WTC11 (cell line): ENCODE results near the gene MMAB. TPM values are rescaled to one million over a fixed set of nuclear protein-coding genes. Genes with fewer than 3 reads are reported as not detected.
A peak's percentile ranks its signal among the peaks of the same experiment; 100 is the strongest.

Source experiments
- ATAC-seq: fragments of 200-7000 bp; cut with Tn5 transposase; 2 replicates; pipeline ENCODE4 v1.10.0; 2021; ENCODE audit warnings: mild to moderate bottlenecking, moderate library complexity
- Bru-seq: library from RNA; stranded (reverse); fragments of 400-500 nt; gene quantifications from one replicate; lab custom pipeline; 2021; lab: Mats Ljungman, UMichigan
- CTCF ChIA-PET: fragments of 300-600 bp; sonication (Branson Sonifier 250); formaldehyde crosslinking; loops from one replicate; lab custom pipeline; 2021; ENCODE audit warnings: antibody characterized with exemption; lab: Charles Lee
- POLR2A ChIA-PET: fragments of 350-600 bp; sonication (Branson Sonifier 250); formaldehyde crosslinking; loops from one replicate; lab custom pipeline; 2021; ENCODE audit warnings: antibody characterized with exemption; lab: Charles Lee
- DNase-seq: peaks from one replicate; pipeline ENCODE4 v3.0.0; 2021; ENCODE audit warnings: low spot score
- H3K27ac Mint-ChIP-seq: 2 replicates; pipeline ENCODE4 v1.8.0; 2021; ENCODE audit warnings: mixed read lengths
- H3K27me3 Mint-ChIP-seq: 2 replicates; pipeline ENCODE4 v1.8.0; 2021; ENCODE audit warnings: low read depth, mild to moderate bottlenecking, moderate library complexity, mixed read lengths
- H3K36me3 Mint-ChIP-seq: 2 replicates; pipeline ENCODE4 v1.8.0; 2021; ENCODE audit warnings: mixed read lengths
- H3K4me1 Mint-ChIP-seq: 2 replicates; pipeline ENCODE4 v1.8.0; 2022; ENCODE audit warnings: mixed read lengths
- H3K4me3 Mint-ChIP-seq: 2 replicates; pipeline ENCODE4 v1.8.0; 2021; ENCODE audit warnings: mild to moderate bottlenecking, moderate library complexity, mixed read lengths
- H3K9me3 Mint-ChIP-seq: 2 replicates; pipeline ENCODE4 v1.8.0; 2021; ENCODE audit warnings: mixed read lengths
- ATF3 ChIP-seq: sonication (generic); formaldehyde crosslinking; conservative IDR thresholded peaks from 2 replicates; pipeline ENCODE4 v1.8.1; 2022; ENCODE audit warnings: mild to moderate bottlenecking, missing genetic modification reagents
- ATF6 ChIP-seq: sonication (generic); formaldehyde crosslinking; IDR thresholded peaks from 2 replicates; pipeline ENCODE4 v1.8.1; 2023; ENCODE audit warnings: mild to moderate bottlenecking, missing genetic modification reagents
- CREM ChIP-seq: sonication (generic); formaldehyde crosslinking; IDR thresholded peaks from 2 replicates; pipeline ENCODE4 v1.8.1; 2022; ENCODE audit warnings: mild to moderate bottlenecking, missing genetic modification reagents, moderate library complexity
- CTCF ChIP-seq: fragments of 200-600 bp; IDR thresholded peaks from 2 replicates; pipeline ENCODE4 v1.8.0; 2022; ENCODE audit warnings: antibody characterized with exemption
- E2F1 ChIP-seq: sonication (generic); formaldehyde crosslinking; IDR thresholded peaks from 2 replicates; pipeline ENCODE4 v1.8.0; 2022; ENCODE audit warnings: mild to moderate bottlenecking, missing genetic modification reagents
- FOXJ3 ChIP-seq: sonication (generic); formaldehyde crosslinking; IDR thresholded peaks from 2 replicates; pipeline ENCODE4 v1.9.0; 2021; ENCODE audit warnings: missing genetic modification reagents, mild to moderate bottlenecking, borderline replicate concordance
- FOXP4 ChIP-seq: sonication (generic); formaldehyde crosslinking; IDR thresholded peaks from 2 replicates; pipeline ENCODE4 v1.8.0; 2022; ENCODE audit warnings: mild to moderate bottlenecking, missing genetic modification reagents
- HMGA2 ChIP-seq: fragments of 250-450 bp; sonication (Bioruptor Pico); IDR thresholded peaks from 2 replicates; pipeline ENCODE4 v1.4.0; 2021; ENCODE audit warnings: mild to moderate bottlenecking, moderate library complexity
- IRF1 ChIP-seq: sonication (generic); formaldehyde crosslinking; IDR thresholded peaks from 2 replicates; pipeline ENCODE4 v1.8.0; 2023; ENCODE audit warnings: missing genetic modification reagents
- MYBL2 ChIP-seq: sonication (generic); formaldehyde crosslinking; IDR thresholded peaks from 2 replicates; pipeline ENCODE4 v1.8.1; 2023; ENCODE audit warnings: mild to moderate bottlenecking, moderate library complexity, missing genetic modification reagents
- NFATC4 ChIP-seq: fragments of 250-450 bp; sonication (Bioruptor Pico); IDR thresholded peaks from 2 replicates; pipeline ENCODE4 v1.9.0; 2021; ENCODE audit warnings: mild to moderate bottlenecking
- OVOL2 ChIP-seq: fragments of 250-450 bp; sonication (Bioruptor Pico); IDR thresholded peaks from 2 replicates; pipeline ENCODE4 v1.9.0; 2021; ENCODE audit warnings: mild to moderate bottlenecking, borderline replicate concordance
- PRDM15 ChIP-seq: sonication (generic); formaldehyde crosslinking; IDR thresholded peaks from 2 replicates; pipeline ENCODE4 v1.8.0; 2022; ENCODE audit warnings: missing genetic modification reagents
- PREB ChIP-seq: sonication (generic); formaldehyde crosslinking; IDR thresholded peaks from 2 replicates; pipeline ENCODE4 v1.8.1; 2022; ENCODE audit warnings: mild to moderate bottlenecking, missing genetic modification reagents, moderate library complexity, borderline replicate concordance
- TEAD4 ChIP-seq: sonication (generic); formaldehyde crosslinking; IDR thresholded peaks from 2 replicates; pipeline ENCODE4 v1.8.0; 2022; ENCODE audit warnings: mild to moderate bottlenecking, missing genetic modification reagents
- TP53 ChIP-seq: sonication (generic); formaldehyde crosslinking; IDR thresholded peaks from 2 replicates; pipeline ENCODE4 v1.8.1; 2023; ENCODE audit warnings: mild to moderate bottlenecking, missing genetic modification reagents
- USF2 ChIP-seq: sonication (generic); formaldehyde crosslinking; IDR thresholded peaks from 2 replicates; pipeline ENCODE4 v1.8.1; 2023; ENCODE audit warnings: mild to moderate bottlenecking, missing genetic modification reagents, moderate library complexity
- ZBTB21 ChIP-seq: sonication (generic); formaldehyde crosslinking; IDR thresholded peaks from 2 replicates; pipeline ENCODE4 v1.8.1; 2023; ENCODE audit warnings: mild to moderate bottlenecking, missing genetic modification reagents, borderline replicate concordance
- ZNF121 ChIP-seq: sonication (generic); formaldehyde crosslinking; IDR thresholded peaks from 2 replicates; pipeline ENCODE4 v1.8.0; 2023; ENCODE audit warnings: missing genetic modification reagents
- long read RNA-seq, 3 experiments: library from RNA in 1 of 3; library from capped mRNA in 1 of 3; library from polyadenylated mRNA in 1 of 3; unstranded in 2 of 3; stranded (forward) in 1 of 3; transcript quantifications; one replicate each; pipeline ENCODE4 v2.0.0, GENCODE V29; 2021
- total RNA-seq: library from RNA; stranded (reverse); gene quantifications from 3 replicates; pipeline ENCODE4 v1.2.3, GENCODE V29; 2021

Gene MMAB
- total RNA-seq = 22.0 to 28.7 TPM (median 27.4 TPM) in 3 replicates
- Bru-seq, nascent RNA = percentile 68 among the genes with signal in this experiment
- long read RNA-seq, experiment 1, full-length matches to known transcripts = 50 of 59 reads
- long read RNA-seq, experiment 1, partial matches to known transcripts = 0 of 59 reads
- long read RNA-seq, experiment 1, other reads (novel, unspliced or antisense) = 9 of 59 reads
- long read RNA-seq, experiment 2, full-length matches to known transcripts = 20 of 36 reads
- long read RNA-seq, experiment 2, partial matches to known transcripts = 4 of 36 reads
- long read RNA-seq, experiment 2, other reads (novel, unspliced or antisense) = 12 of 36 reads
- long read RNA-seq, experiment 3, full-length matches to known transcripts = 62 of 74 reads
- long read RNA-seq, experiment 3, partial matches to known transcripts = 0 of 74 reads
- long read RNA-seq, experiment 3, other reads (novel, unspliced or antisense) = 12 of 74 reads

GRCh38 chr12:109573029-109573913 lies at the start of gene MMAB, which contains the start of gene MVK:
MMAB (minus strand) TSS chr12:109573504; CDS start chr12:109573480, 24 bp downstream.
MVK (plus strand) TSS chr12:109573794; CDS start chr12:109574823, 1,029 bp downstream.
- ATAC-seq (peak; percentile 98), DNase-seq (peak; percentile 99)
- no peaks in the 10 kb centered on the region for H3K9me3 Mint-ChIP-seq
- peaks cover 20% of the 10 kb centered on the region for H3K36me3 Mint-ChIP-seq
- peak within 1 kb of the TSS; percentile 97 for H3K27ac Mint-ChIP-seq
- ChIA-PET CTCF (interaction anchor here (0.8 to 2.2 kb wide), 12 partner anchors 9 to 461 kb away, joined by 3 to 13 read pairs (median 4); no protein-coding TSS in a partner anchor), POLR2A (no interaction called here)
- H3K27me3 Mint-ChIP-seq = no peaks in the 10 kb centered on the region
- peak within 1 kb of the TSS; percentile 81 for H3K4me3 Mint-ChIP-seq
- peaks cover 17% of the 10 kb centered on the region for H3K4me1 Mint-ChIP-seq
- TF ChIP-seq USF2 (CRISPR knock-in tag) (peak; percentile 95), CREM (peak; percentile 99), NFATC4 (no peak), ZNF121 (no peak), CTCF (no peak), MYBL2 (peak; percentile 96), IRF1 (CRISPR knock-in tag) (no peak; the same call in 1 of the 2 replicates), E2F1 (CRISPR knock-in tag) (peak; percentile 52; the same call in 1 of the 2 replicates), TP53 (CRISPR knock-in tag) (no peak), ATF3 (no peak), FOXP4 (CRISPR knock-in tag) (peak; percentile 82), ZBTB21 (CRISPR knock-in tag) (peak; percentile 100), OVOL2 (CRISPR knock-in tag) (no peak), PRDM15 (CRISPR knock-in tag) (no peak), TEAD4 (CRISPR knock-in tag) (no peak), FOXJ3 (CRISPR knock-in tag) (no peak), ATF6 (no peak), PREB (CRISPR knock-in tag) (no peak), HMGA2 (CRISPR knock-in tag) (no peak)
